K562 (cell line): ENCODE data around the gene ANAPC5. TPM values are rescaled to one million over a fixed set of nuclear protein-coding genes. Genes with fewer than 3 reads are reported as not detected.
"Not testable (repeated sequence)": the region's sequence is repeated elsewhere in the genome, so short reads cannot be mapped to it uniquely, and the experiment has no call there.

Source experiments
- ATAC-seq: fragments of 200-7000 bp; cut with Tn5 transposase; 3 replicates; pipeline ENCODE4 v1.9.1; 2020; ENCODE audit warnings: moderate library complexity
- BruUV-seq: library from RNA; stranded (reverse); fragments of 400-500 nt; replicated peaks from 2 replicates; lab custom pipeline; 2021; lab: Mats Ljungman, UMichigan
- CTCF ChIA-PET: fragments of 300-600 bp; formaldehyde crosslinking; extraction: SDS; loops from one replicate; lab custom pipeline; 2021; ENCODE audit warnings: low intra/inter-chr PET ratio; lab: Yijun Ruan, JAX
- POLR2A ChIA-PET: fragments of 300-600, 350-650 bp; sonication (Branson Sonifier 250); formaldehyde crosslinking; extraction: SDS; loops from one replicate; lab custom pipeline; 2021; ENCODE audit warnings: antibody characterized with exemption, inconsistent platforms; lab: Yijun Ruan, JAX
- DNase-seq, 4 experiments: peaks; one replicate each; pipeline versions ENCODE4 v3.0.0 to v3.0.0-alpha.2; 2011 to 2018; ENCODE audit warnings: low spot score in 3 of 4, mixed read lengths in 3 of 4; ENCODE audit errors: extremely low read depth in 1 of 4
- FAIRE-seq: peaks from 2 replicates; lab custom pipeline; 2011; peaks lifted over from hg19 to GRCh38; lab: Jason Lieb, UNC
- H2AFZ ChIP-seq: 2 replicates; pipeline ENCODE4 v1.6.0; 2011; ENCODE audit warnings: low read depth, low read length, control low read depth, inconsistent platforms
- H3K27ac ChIP-seq: fragments of 200-600 bp; 3 replicates; pipeline ENCODE4 v1.8.0; 2011; ENCODE audit warnings: low read depth, mild to moderate bottlenecking, control low read depth, inconsistent platforms, low read length, moderate library complexity, mixed read lengths; ENCODE audit errors: extremely low read depth
- H3K27me3 ChIP-seq, 2 experiments: fragments of 300-600 bp in 1 of 2; 2 replicates in 1 of 2; 3 replicates in 1 of 2; pipeline versions ENCODE4 v1.6.0 to v1.8.0; 2011; ENCODE audit warnings: inconsistent platforms in 2 of 2, low read length in 2 of 2, mild to moderate bottlenecking in 1 of 2, mixed read lengths in 1 of 2, moderate library complexity in 1 of 2; ENCODE audit not compliant: control insufficient read depth in 2 of 2, insufficient read depth in 2 of 2
- H3K36me3 ChIP-seq: fragments of 300-600 bp; 3 replicates; pipeline ENCODE4 v1.8.0; 2011; ENCODE audit warnings: mild to moderate bottlenecking, low read length, inconsistent platforms; ENCODE audit not compliant: control insufficient read depth, insufficient read depth
- H3K4me1 ChIP-seq, 2 experiments: fragments of 200-600 bp in 1 of 2; replicated peaks in 1 of 2; 2 replicates in 1 of 2; 3 replicates in 1 of 2; pipeline versions ENCODE4 v1.5.1 to v1.8.0; 2011; ENCODE audit warnings: inconsistent platforms in 2 of 2, low read length in 2 of 2, mild to moderate bottlenecking in 1 of 2, mixed read lengths in 1 of 2, moderate library complexity in 1 of 2; ENCODE audit not compliant: control insufficient read depth in 2 of 2, insufficient read depth in 2 of 2
- H3K4me2 ChIP-seq: 2 replicates; pipeline ENCODE4 v1.6.1; 2011; ENCODE audit warnings: low read length, control low read depth, inconsistent platforms, mixed read lengths; ENCODE audit not compliant: insufficient read depth
- H3K4me3 ChIP-seq: fragments of 200-600 bp; sonication (generic), shearing (Covaris generic); 2 replicates; pipeline ENCODE4 v1.5.1; 2016; ENCODE audit warnings: control low read depth, inconsistent platforms
- H3K79me2 ChIP-seq: fragments of 200-600 bp; 3 replicates; pipeline ENCODE4 v1.8.0; 2011; ENCODE audit warnings: low read length, inconsistent platforms; ENCODE audit not compliant: control insufficient read depth, insufficient read depth
- H3K9ac ChIP-seq, 2 experiments: 2 replicates each; pipeline versions ENCODE4 v1.6.0 to v1.6.1; 2011; ENCODE audit warnings: low read depth in 2 of 2, low read length in 2 of 2, control low read depth in 1 of 2, inconsistent platforms in 1 of 2, mild to moderate bottlenecking in 1 of 2, mixed read lengths in 1 of 2; ENCODE audit not compliant: insufficient read depth in 1 of 2
- H3K9me1 ChIP-seq: one replicate; pipeline ENCODE4 v1.6.0; 2011; ENCODE audit warnings: inconsistent platforms, mild to moderate bottlenecking, low read length, moderate library complexity; ENCODE audit not compliant: control insufficient read depth, insufficient read depth
- H3K9me3 ChIP-seq: replicated peaks from 2 replicates; pipeline ENCODE4 v1.5.1; 2011; ENCODE audit warnings: low read depth, low read length, inconsistent platforms; ENCODE audit not compliant: control insufficient read depth, insufficient read depth
- H4K20me1 ChIP-seq: replicated peaks from 2 replicates; pipeline ENCODE4 v1.6.1; 2011; ENCODE audit warnings: low read length, inconsistent platforms, mixed read lengths; ENCODE audit not compliant: control insufficient read depth, insufficient read depth
- ARID1B ChIP-seq: fragments of 450-650 bp; IDR thresholded peaks from 2 replicates; pipeline ENCODE4 v1.6.1; 2016; ENCODE audit warnings: antibody characterized with exemption, mild to moderate bottlenecking, inconsistent platforms
- ATF7 ChIP-seq: fragments of 450-650 bp; IDR thresholded peaks from 2 replicates; pipeline ENCODE4 v1.7.1; 2014; ENCODE audit warnings: mild to moderate bottlenecking, moderate library complexity
- BCOR ChIP-seq: fragments of 450-650 bp; IDR thresholded peaks from 2 replicates; pipeline ENCODE4 v1.6.1; 2016
- CAMTA2 ChIP-seq: fragments of 250-450 bp; sonication (Bioruptor Pico); conservative IDR thresholded peaks from 2 replicates; pipeline ENCODE4 v1.5.1; 2022
- CBFA2T2 ChIP-seq: fragments of 450-650 bp; conservative IDR thresholded peaks from 2 replicates; pipeline ENCODE4 v1.6.1; 2017; ENCODE audit warnings: mild to moderate bottlenecking
- CBFA2T3 ChIP-seq: fragments of 450-650 bp; IDR thresholded peaks from 2 replicates; pipeline ENCODE4 v1.6.1; 2017
- CREM ChIP-seq: IDR thresholded peaks from 2 replicates; pipeline ENCODE4 v1.6.1; 2014; ENCODE audit warnings: antibody characterized with exemption, low read depth
- HNRNPH1 ChIP-seq: fragments of 200-400 bp; formaldehyde crosslinking; optimal IDR thresholded peaks from 2 replicates; pipeline ENCODE3; 2017; ENCODE audit warnings: low read depth, mild to moderate bottlenecking, low read length, moderate library complexity
- KDM1A ChIP-seq, 2 experiments: fragments of 450-650 bp; IDR thresholded peaks; 2 replicates each; pipeline ENCODE4 v1.6.1; 2016; ENCODE audit warnings: mild to moderate bottlenecking in 2 of 2
- LCOR ChIP-seq: sonication (generic); formaldehyde crosslinking; IDR thresholded peaks from 2 replicates; pipeline ENCODE4 v1.8.0; 2022; ENCODE audit warnings: mild to moderate bottlenecking, missing genetic modification reagents
- NCOR1 ChIP-seq: fragments of 450-650 bp; IDR thresholded peaks from 2 replicates; pipeline ENCODE4 v1.6.1; 2016; ENCODE audit warnings: mild to moderate bottlenecking, moderate library complexity
- RCOR1 ChIP-seq, 2 experiments: IDR thresholded peaks; 2 replicates each; pipeline ENCODE4 v1.6.1; 2012; ENCODE audit warnings: low read depth in 2 of 2, low read length in 2 of 2, borderline replicate concordance in 1 of 2, improper control_type of control experiment in 1 of 2
- SIN3A ChIP-seq, 2 experiments: fragments of 150-350 bp in 1 of 2; IDR thresholded peaks; 2 replicates each; pipeline ENCODE4 v1.6.1; 2011 to 2016; ENCODE audit warnings: borderline replicate concordance in 2 of 2, low read depth in 2 of 2, low read length in 2 of 2, mild to moderate bottlenecking in 2 of 2, moderate library complexity in 2 of 2; ENCODE audit not compliant: control insufficient read depth in 1 of 2
- SMARCB1 ChIP-seq: IDR thresholded peaks from 2 replicates; pipeline ENCODE4 v1.6.1; 2011; ENCODE audit warnings: improper control_type of control experiment, low read depth; ENCODE audit not compliant: insufficient read length
- SOX6 ChIP-seq: fragments of 450-650 bp; IDR thresholded peaks from 2 replicates; pipeline ENCODE4 v1.6.1; 2014; ENCODE audit warnings: mild to moderate bottlenecking
- TAL1 ChIP-seq: fragments of 450-650 bp; IDR thresholded peaks from 2 replicates; pipeline ENCODE4 v1.6.1; 2016; ENCODE audit warnings: mild to moderate bottlenecking
- WGBS: fragments of 100-300 bp; shearing (Covaris generic); methylation state at CpG from one replicate; pipeline ENCODE4 v1.1.6; 2016; ENCODE audit warnings: low coverage, mixed read lengths; ENCODE audit not compliant: insufficient coverage; ENCODE audit errors: missing lambda C conversion rate; 5-methylcytosine and 5-hydroxymethylcytosine counted together
- in situ Hi-C: fragments of 300-500 bp; cut with MboI; formaldehyde crosslinking; loops from 4 replicates; pipeline ENCODE4 v1.15.0; 2018; ENCODE audit warnings: inconsistent platforms, mixed read lengths
- intact Hi-C: fragments of 100-400 bp; cut with micrococcal nuclease; formaldehyde crosslinking; loops from 2 replicates; pipeline ENCODE4 v1.14.2; 2022
- polyA plus RNA-seq, 8 experiments: library from polyadenylated mRNA; depleted of rRNA in 4 of 8; stranded (reverse) in 5 of 8; unstranded in 3 of 8; fragments of >200 nt; fragmentation: Nextera tagmentation in 2 of 8; fragmentation: Illumina TruSeq in 1 of 8; extraction: Ambion mirVana in 2 of 8; extraction: Trizol in 1 of 8; gene quantifications; 2 replicates each; pipeline versions ENCODE4 v1.2.1 to v1.2.3, GENCODE V29; 2011 to 2014; ENCODE audit warnings: inconsistent platforms in 1 of 8, missing spikeins in 1 of 8
- total RNA-seq, 7 experiments: library from RNA; depleted of rRNA in 6 of 7; stranded (reverse); fragments of >200 nt in 6 of 7; fragmentation: Illumina TruSeq in 2 of 7; extraction: Trizol in 2 of 7; gene quantifications; 2 replicates each; pipeline versions ENCODE4 v1.2.1 to v1.2.3, GENCODE V29; 2011 to 2021; ENCODE audit warnings: low replicate concordance in 1 of 7

ANAPC5 gene
- total and polyA plus RNA-seq, 9 of the 15 experiments (the other 6 are each of a cell fraction or from before 2014, with no cell fraction given) = 136 to 315 (median 197) TPM

DNA sequence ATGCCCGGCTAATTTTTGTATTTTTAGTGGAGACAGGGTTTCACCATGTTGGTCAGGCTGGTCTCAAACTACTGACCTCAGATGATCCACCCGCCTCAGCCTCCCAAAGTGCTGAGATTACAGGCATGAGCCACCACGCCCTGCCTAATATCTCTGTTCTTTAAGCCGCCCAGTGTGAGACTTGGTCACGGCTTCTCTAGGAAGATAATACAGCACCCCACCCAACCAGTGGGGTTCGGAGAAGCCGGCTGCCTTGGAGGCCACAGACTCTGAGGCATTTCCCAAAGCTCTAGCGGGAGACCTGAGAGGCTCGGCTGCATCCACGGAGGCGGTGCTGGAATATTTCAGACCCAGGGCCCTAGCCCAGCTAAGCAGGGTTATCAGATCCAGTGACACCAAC is 69.3 kb downstream of the ANAPC5 start (continued):
- TF ChIP-seq SOX6 = 0 out of 2 replicates have a peak, but pooled peaks have one; percentile 40
- TF ChIP-seq BCOR = peak; percentile 26; the same call in 1 of the 2 replicates
- peak in 1 of 2 experiments; percentile 77; a peak in 2 of 4 replicates for TF ChIP-seq RCOR1 (IDR thresholded peaks at IDR 0.05; ENCODE audit: borderline replicate concordance in 1 of 2, low read depth in 2 of 2, low read length in 2 of 2)
- TF ChIP-seq KDM1A (IDR thresholded peaks at IDR 0.05) = peak; percentile 85 to 86
- peak; percentile 38 for TF ChIP-seq CBFA2T2
- TF ChIP-seq NCOR1 = peak; percentile 65; the same call in 1 of the 2 replicates
- TF ChIP-seq ATF7 = 0 out of 2 replicates have a peak, but pooled peaks have one; percentile 34
- TF ChIP-seq TAL1 = peak; percentile 45; the same call in 1 of the 2 replicates
- peak; percentile 66 for TF ChIP-seq ARID1B
- peak; percentile 80 for TF ChIP-seq CBFA2T3
- 0 out of 2 replicates have a peak, but pooled peaks have one; percentile 15 for TF ChIP-seq CREM
- TF ChIP-seq LCOR (CRISPR knock-in tag) = peak; percentile 66; the same call in 1 of the 2 replicates

DNA sequence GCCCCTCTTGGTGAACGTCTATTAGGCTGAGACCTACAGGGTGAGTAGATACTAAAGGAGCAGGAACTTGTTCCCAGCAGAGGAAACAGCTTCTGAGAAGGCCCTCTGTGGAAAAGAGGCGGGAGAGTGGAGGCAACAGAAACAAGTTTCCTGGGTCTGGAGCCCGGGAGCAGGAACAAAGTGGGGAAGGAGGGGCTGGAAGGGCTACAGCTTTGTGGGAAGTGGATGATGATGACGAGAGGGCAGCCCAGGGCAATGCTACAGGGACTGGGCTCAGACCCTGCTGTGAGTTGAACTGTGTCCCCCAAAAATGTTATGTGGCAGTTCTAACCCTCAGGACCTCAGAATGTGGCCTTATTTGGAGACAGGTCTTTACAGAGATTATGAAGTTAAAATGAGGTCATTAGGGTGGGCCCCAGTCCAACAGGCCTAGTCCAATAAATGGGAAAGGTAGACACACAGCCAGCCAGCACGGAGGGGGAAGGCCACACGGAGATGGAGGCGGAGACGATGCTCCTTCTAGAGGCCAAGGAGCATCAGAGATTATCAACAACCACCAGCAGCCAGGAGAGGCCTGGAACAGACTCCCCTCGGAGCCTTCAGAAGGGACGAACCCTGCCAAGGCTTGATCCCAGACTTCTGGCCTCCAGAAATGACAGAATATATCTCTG is 70.0 kb downstream of the ANAPC5 start:
- Histone ChIP-seq H3K27ac (no peak overlapping the region), H2AFZ (no peak overlapping the region), H3K4me3 (no peak overlapping the region), H3K9me1 (no peaks in the 10 kb centered on the region), H3K9ac (peak overlapping the region in 1 of 2 experiments; percentile 73; a peak in 1 of 4 replicates), H4K20me1 (peaks cover 34% of the 10 kb centered on the region), H3K9me3 (no peaks in the 10 kb centered on the region), H3K36me3 (0 out of 3 replicates have a peak, but pooled peaks cover 8% of the 10 kb centered on the region), H3K79me2 (peaks cover 9% of the 10 kb centered on the region; the same call in 2 of the 3 replicates), H3K27me3 (no peaks in the 10 kb centered on the region), H3K4me1 (peaks cover 13 to 32% of the 10 kb centered on the region in 2 experiments; a peak in 4 of 5 replicates), H3K4me2 (no peak overlapping the region)
- CTCF ChIA-PET = no interaction called here
- no peak for FAIRE-seq
- peak; percentile 11 for ATAC-seq
- BruUV-seq = no TSS peak
- in situ Hi-C loops = no loop called here
- TF ChIP-seq SMARCB1 (no peak), CAMTA2 (no peak), HNRNPH1 (no peak), SIN3A (IDR thresholded peaks at IDR 0.05; ENCODE audit: borderline replicate concordance in 2 of 2, control insufficient read depth in 1 of 2, low read depth in 2 of 2, low read length in 2 of 2) (no peak)
- WGBS = 55% methylated on average over 10 of the region's 10 CpGs
- DNase-seq = peak in 2 of 4 experiments; percentile 8 to 33
- intact Hi-C loops = no loop called here
- POLR2A ChIA-PET = interaction anchor here (1.2 kb wide), 1 partner anchor 43 kb away, joined by 6 read pairs; no protein-coding TSS in a partner anchor

DNA sequence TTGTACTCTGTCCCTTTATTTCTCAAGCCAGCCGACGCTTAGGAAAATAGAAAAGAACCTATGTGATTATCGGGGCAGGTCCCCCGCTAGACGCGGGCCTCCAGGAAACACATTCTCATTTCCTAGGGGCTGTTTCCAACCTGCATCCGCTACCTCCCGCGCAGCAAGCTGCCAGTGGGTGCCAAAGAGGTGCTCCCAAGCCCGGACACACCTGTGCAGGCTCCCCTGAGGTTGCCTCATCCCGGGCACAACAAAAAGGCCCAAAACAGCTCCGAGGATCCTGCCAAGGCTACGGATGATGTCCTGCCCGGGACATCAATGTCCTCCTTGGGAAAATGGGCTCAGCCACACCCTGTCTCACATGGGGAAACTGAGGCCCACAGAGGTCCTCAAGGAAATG is 71.1 kb downstream of the ANAPC5 start:
- CTCF ChIA-PET, FAIRE-seq, BruUV-seq: not testable (repeated sequence)

More for the DNA sequence above, 71.1 kb downstream of the ANAPC5 start:
- H3K9ac ChIP-seq, H3K36me3 ChIP-seq, H3K9me1 ChIP-seq, H3K27me3 ChIP-seq, H3K4me3 ChIP-seq, in situ Hi-C loops, DNase-seq, POLR2A ChIA-PET, H3K9me3 ChIP-seq, ATAC-seq, H3K27ac ChIP-seq, H3K4me2 ChIP-seq, intact Hi-C loops, H2AFZ ChIP-seq: not testable (repeated sequence)
- peaks cover 28% of the 10 kb centered on the region for H4K20me1 ChIP-seq
- peaks cover 14% of the 10 kb centered on the region; the same call in 2 of the 3 replicates for H3K79me2 ChIP-seq
- whole genome bisulfite sequencing = 95% methylated on average over 12 of the region's 14 CpGs
- H3K4me1 ChIP-seq = peaks cover 13 to 32% of the 10 kb centered on the region in 2 experiments; a peak in 4 of 5 replicates
